Activated naive CD8-positive, alpha-beta T cell treated with anti-CD3 and anti-CD28 coated beads, Interleukin-2, amount 10 ng/mL, durations not matched to agents 7 days and 5 days (primary cell): ENCODE data around the gene DYSF. TPM values are rescaled to one million over a fixed set of nuclear protein-coding genes. Genes with fewer than 3 reads are reported as not detected.

ENCODE experiments used
- ATAC-seq: fragments of 150-1000 bp; cut with Tn5 transposase; one replicate; pipeline ENCODE4 v1.10.0; 2021; ENCODE audit warnings: low read depth, moderate library complexity
- POLR2A ChIA-PET: fragments of 350-600 bp; sonication (Branson Sonifier 250); formaldehyde crosslinking; loops from one replicate; lab custom pipeline; 2021; ENCODE audit warnings: antibody characterized with exemption; lab: Charles Lee
- DNase-seq: peaks from one replicate; pipeline ENCODE4 v3.0.0; 2021
- H3K27ac Mint-ChIP-seq: one replicate; pipeline ENCODE4 v1.8.0; 2022; ENCODE audit warnings: mild to moderate bottlenecking, mixed read lengths
- H3K27me3 Mint-ChIP-seq: one replicate; pipeline ENCODE4 v1.8.0; 2022; ENCODE audit warnings: mild to moderate bottlenecking, moderate library complexity, mixed read lengths
- H3K36me3 Mint-ChIP-seq: one replicate; pipeline ENCODE4 v1.8.0; 2021; ENCODE audit warnings: mild to moderate bottlenecking, mixed read lengths
- H3K4me1 Mint-ChIP-seq: one replicate; pipeline ENCODE4 v1.8.0; 2021; ENCODE audit warnings: mixed read lengths
- H3K4me3 Mint-ChIP-seq: one replicate; pipeline ENCODE4 v1.8.0; 2022; ENCODE audit warnings: mild to moderate bottlenecking, moderate library complexity, mixed read lengths
- H3K9me3 Mint-ChIP-seq: one replicate; pipeline ENCODE4 v1.8.0; 2021; ENCODE audit warnings: mixed read lengths
- total RNA-seq, 2 experiments: library from RNA; stranded (reverse); gene quantifications; one replicate each; pipeline ENCODE4 v1.2.3, GENCODE V29; 2021

The DYSF gene
- total RNA-seq, 2 experiments from 2014 or later: 6.3 to 6.7 TPM

DNA sequence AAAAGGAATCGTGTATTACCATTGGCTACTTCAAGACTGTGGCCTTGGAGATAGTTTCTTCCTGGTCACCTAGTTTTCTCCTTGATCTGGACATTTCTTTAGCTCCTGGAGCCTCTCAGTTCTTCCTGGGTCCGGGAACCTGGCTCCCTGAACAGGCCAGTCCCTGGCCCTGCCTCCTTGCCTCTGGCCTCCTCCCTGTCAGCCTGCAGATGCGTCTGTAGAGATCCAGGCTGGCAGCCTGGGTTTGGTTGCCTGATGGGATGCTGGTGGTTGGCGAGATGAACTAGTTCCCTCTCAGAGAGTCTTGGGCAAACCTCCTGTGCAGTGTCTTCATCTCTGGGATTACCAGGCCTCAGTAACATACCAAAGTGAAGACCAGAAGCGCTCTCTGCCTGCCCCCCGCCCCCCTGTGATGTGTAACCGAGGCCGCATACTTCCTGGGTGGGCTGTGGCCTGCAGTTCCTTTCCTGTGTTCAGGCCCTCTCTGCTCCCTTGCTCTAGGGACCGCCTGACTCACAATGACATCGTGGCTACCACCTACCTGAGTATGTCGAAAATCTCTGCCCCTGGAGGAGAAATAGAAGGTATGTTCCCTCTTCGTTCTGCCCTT, 85.4 kb downstream of the DYSF start:
- H3K27ac Mint-ChIP-seq: peak overlapping the region; percentile 81
- H3K36me3 Mint-ChIP-seq: no peaks in the 10 kb centered on the region
- peaks cover 3% of the 10 kb centered on the region for H3K4me1 Mint-ChIP-seq
- peak; percentile 41 for DNase-seq
- peak overlapping the region; percentile 68 for H3K4me3 Mint-ChIP-seq
- no peaks in the 10 kb centered on the region for H3K9me3 Mint-ChIP-seq
- peaks cover 4% of the 10 kb centered on the region for H3K27me3 Mint-ChIP-seq
- peak; percentile 91 for ATAC-seq
- POLR2A ChIA-PET: no interaction called here

DNA sequence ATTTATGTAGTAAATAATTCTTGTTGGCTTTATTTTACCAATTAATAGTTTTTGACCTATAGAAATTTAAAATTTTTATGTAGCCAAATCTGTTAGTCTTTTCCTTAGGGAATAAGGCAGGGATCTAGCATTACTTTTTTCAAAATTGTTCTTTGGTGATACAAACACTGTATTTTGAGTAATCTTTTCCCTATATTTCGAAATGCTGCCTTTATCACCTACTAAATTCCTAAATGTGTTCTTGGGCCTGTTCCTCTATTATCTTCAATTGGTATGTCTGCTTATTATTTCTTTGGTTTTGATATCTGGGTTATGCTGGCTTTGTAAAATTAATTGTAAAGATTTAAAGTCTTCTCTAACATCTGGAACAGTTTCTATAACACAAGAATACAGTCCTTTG, 87.5 kb downstream of the DYSF start:
- H3K27ac Mint-ChIP-seq: no peak overlapping the region

DNA sequence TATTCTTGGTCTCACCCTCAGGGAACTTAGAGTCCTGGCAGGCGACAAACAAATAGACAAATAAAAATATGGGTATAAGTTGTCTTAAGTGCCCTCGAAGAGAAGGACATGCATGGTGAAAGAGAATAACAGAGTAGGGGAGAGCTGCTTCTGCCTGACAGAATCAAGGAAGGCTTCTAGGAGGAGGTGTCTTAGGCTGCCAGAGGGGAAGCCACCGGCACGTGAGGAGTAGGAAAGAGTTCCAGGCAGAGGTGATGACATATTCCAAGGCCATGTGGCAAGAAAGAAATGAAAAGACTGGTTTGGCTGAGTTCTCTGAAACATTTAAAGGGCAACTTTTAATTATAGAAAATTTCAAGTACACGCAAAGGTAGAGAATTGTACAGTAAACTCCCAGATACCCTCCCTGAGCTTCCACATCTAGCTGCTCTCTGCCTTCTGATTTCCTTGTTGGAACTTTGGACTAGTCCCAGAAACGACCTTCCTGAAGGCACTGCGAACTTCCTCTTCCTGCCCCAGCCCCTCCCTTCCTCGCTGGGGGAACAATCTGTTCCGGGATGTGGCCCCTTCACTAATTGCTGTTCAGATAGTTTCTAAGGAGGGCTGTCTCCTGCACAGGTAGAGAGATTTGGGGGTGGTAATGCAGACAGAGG, 91.7 kb downstream of the DYSF start:
- no peaks in the 10 kb centered on the region for H3K36me3 Mint-ChIP-seq
- H3K9me3 Mint-ChIP-seq: no peaks in the 10 kb centered on the region
- POLR2A ChIA-PET: no interaction called here
- H3K27ac Mint-ChIP-seq: peak overlapping the region; percentile 46
- H3K4me3 Mint-ChIP-seq: peak overlapping the region; percentile 58
- H3K4me1 Mint-ChIP-seq: peaks cover 9% of the 10 kb centered on the region
- H3K27me3 Mint-ChIP-seq: peaks cover 7% of the 10 kb centered on the region
- DNase-seq (no peak), ATAC-seq (no peak)

More for the DNA sequence above, 87.5 kb downstream of the DYSF start:
- Mint-ChIP-seq H3K9me3 (no peaks in the 10 kb centered on the region), H3K27me3 (peaks cover 4% of the 10 kb centered on the region), H3K4me1 (peaks cover 12% of the 10 kb centered on the region), H3K4me3 (no peak overlapping the region), H3K36me3 (no peaks in the 10 kb centered on the region)
- DNase-seq: no peak
- no peak for ATAC-seq
- POLR2A ChIA-PET: no interaction called here

DNA sequence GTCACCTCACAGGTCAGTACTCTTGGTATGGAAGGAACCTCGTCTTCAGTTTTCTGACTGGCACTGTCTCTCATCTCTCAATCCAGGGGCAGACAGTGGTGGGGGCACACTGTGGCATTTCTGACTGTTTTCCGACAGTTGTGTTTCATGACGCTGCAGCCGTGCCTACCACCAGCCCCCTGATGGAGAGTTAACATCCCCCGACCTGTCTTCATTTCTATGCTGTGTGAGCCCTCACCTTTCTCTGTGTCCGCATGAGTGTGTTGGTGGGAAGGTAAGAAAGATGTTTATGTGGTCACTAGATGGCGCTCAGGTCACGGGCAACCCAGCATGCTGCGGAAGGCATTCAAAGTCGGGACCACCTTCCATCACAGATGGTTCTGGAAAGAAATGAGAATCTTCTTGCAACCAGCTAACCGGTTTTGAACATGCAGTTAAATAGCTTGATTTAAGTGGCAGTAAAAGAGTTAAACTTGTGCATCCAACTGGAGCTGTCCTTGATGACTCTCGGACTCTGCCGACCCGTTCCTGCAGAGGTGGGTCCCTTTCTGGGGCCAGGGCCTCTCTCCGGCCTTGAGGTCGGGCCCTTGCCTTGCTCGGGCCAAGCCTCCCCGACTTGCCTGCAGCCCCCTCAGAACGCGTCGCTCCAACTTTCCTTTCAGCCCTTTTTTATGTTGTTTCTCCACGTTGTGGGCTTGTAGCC, 92.4 kb downstream of the DYSF start:
- no peaks in the 10 kb centered on the region for H3K36me3 Mint-ChIP-seq
- peak; percentile 52 for DNase-seq
- H3K27me3 Mint-ChIP-seq: peaks cover 7% of the 10 kb centered on the region
- POLR2A ChIA-PET: no interaction called here
- H3K9me3 Mint-ChIP-seq: no peaks in the 10 kb centered on the region
- H3K4me3 Mint-ChIP-seq: peak overlapping the region; percentile 58
- H3K4me1 Mint-ChIP-seq: peaks cover 9% of the 10 kb centered on the region
- H3K27ac Mint-ChIP-seq: peak overlapping the region; percentile 46
- ATAC-seq: peak; percentile 76

DNA sequence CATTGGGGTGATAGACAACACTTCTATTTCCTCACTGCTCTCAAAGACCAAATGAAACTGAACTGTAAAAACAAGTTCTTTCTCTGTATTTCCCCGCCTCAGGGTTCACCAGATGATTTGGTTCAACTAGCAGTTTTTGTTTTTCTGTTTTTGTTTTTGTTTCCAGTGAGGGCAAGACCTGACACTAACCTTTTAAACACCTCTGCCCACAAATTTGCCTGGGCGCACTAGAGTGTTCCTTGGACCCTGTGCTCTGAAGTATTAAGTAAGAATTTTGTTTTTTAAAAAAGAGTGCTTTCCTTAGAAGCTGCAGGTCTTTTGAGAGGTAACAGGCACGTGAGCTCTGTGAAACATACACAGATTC, 92.9 kb downstream of the DYSF start:
- DNase-seq: no peak
- Mint-ChIP-seq H3K27ac (no peak overlapping the region), H3K27me3 (peaks cover 3% of the 10 kb centered on the region), H3K4me3 (no peak overlapping the region), H3K9me3 (no peaks in the 10 kb centered on the region), H3K36me3 (no peaks in the 10 kb centered on the region), H3K4me1 (peaks cover 9% of the 10 kb centered on the region)
- ATAC-seq: no peak
- POLR2A ChIA-PET: no interaction called here

DNA sequence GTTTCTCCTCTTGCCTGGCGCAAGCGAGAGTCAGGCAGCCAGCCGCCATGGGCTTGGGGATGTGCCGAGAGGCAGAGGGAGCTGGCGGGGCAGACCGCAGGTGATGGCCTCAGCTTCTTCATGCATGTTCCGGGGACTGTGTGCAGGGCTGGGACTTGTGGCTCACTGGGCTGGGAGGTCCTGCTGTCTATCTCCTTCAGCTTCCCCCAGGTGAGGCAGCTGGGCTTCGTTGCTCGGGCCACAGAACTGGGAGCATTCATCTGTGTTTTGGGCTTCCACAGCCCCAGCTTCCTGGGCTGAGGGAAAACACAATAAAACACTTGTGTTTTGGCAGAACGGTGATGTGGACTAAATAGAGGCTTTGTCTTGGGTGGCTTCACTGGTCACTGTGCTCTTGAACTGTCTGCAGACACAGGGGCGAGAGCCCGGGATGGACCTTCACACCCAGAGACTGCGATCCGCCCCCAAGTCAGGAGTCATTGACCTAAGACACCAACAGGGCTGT, 93.5 kb downstream of the DYSF start:
- POLR2A ChIA-PET: no interaction called here
- Mint-ChIP-seq H3K9me3 (no peaks in the 10 kb centered on the region), H3K27me3 (peaks cover 3% of the 10 kb centered on the region), H3K4me3 (no peak overlapping the region), H3K27ac (no peak overlapping the region), H3K4me1 (peaks cover 9% of the 10 kb centered on the region), H3K36me3 (no peaks in the 10 kb centered on the region)
- no peak for ATAC-seq
- DNase-seq: peak; percentile 9

DNA sequence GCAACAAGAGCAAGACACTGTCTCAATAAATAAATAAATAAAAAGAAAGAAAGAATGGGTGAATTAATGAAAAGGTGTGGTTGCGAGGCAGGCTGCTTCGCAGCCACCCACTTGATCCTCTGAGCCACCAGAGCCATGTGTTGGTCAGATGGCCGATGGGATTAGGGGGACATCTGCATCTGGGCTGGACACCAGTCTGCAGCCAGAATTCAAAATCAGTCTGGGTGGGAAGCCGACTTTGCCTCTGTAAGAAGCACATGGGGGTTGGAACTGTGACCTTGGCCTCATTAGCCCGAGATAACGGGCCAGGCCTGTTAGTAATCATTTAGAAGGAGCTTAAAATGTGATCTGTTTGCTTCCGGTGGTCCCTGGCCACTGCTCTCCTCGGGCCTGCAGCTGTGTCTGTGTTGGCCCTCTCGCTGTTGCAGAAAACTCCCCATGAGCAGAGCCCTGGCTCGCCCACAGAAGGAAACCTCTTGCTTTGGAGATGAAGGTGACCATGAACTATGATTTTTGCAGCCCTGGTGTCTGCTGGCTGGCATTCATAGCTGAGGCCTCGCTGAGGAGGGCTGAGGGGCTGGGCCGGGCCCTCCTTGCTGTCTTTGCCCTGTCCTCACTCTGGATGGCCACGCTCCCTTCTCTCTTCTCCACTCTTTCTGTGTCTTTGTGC, 94.4 kb downstream of the DYSF start:
- Mint-ChIP-seq H3K4me1 (peaks cover 9% of the 10 kb centered on the region), H3K36me3 (no peaks in the 10 kb centered on the region), H3K4me3 (no peak overlapping the region), H3K9me3 (no peaks in the 10 kb centered on the region), H3K27me3 (peaks cover 3% of the 10 kb centered on the region), H3K27ac (no peak overlapping the region)
- DNase-seq: peak; percentile 14
- no peak for ATAC-seq
- POLR2A ChIA-PET: no interaction called here

DNA sequence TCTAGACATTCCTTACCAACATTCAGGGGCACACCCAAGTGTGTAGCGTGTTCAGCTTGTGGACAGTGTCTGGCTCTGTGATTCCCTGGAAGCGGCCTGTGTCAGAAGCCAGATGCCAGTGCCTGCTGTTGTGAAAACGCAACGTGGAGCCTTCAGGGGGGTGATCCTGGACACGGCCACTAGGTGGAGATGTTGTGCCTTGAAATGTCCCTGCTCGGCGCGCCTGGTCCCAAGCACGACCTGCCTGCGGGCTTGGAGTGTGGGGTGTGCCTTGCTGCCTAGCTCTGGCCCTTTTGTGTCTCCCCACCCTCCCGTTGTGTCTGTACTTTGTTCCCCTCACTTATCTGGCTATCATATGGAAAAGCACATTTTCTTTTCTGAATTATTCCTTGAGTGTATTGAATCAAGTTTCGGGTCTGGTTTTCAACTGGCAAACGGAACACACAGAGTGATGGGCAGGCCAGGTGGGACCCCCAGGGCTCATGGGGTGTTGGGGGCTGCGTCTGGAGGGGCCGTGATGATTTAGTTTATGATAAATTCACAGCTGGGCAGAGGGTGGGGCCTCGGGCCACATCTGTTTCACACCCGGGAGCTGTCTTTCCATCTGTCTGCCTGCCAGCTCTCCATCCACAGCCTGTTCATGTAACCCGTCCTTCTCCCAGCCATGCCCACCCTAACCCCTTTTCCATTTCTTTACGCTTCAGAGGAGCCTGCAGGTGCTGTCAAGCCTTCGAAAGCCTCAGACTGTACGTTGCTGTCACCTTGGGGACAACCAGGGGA, 95.5 kb downstream of the DYSF start:
- peak; percentile 54 for ATAC-seq
- no peak overlapping the region for H3K4me3 Mint-ChIP-seq

DNA sequence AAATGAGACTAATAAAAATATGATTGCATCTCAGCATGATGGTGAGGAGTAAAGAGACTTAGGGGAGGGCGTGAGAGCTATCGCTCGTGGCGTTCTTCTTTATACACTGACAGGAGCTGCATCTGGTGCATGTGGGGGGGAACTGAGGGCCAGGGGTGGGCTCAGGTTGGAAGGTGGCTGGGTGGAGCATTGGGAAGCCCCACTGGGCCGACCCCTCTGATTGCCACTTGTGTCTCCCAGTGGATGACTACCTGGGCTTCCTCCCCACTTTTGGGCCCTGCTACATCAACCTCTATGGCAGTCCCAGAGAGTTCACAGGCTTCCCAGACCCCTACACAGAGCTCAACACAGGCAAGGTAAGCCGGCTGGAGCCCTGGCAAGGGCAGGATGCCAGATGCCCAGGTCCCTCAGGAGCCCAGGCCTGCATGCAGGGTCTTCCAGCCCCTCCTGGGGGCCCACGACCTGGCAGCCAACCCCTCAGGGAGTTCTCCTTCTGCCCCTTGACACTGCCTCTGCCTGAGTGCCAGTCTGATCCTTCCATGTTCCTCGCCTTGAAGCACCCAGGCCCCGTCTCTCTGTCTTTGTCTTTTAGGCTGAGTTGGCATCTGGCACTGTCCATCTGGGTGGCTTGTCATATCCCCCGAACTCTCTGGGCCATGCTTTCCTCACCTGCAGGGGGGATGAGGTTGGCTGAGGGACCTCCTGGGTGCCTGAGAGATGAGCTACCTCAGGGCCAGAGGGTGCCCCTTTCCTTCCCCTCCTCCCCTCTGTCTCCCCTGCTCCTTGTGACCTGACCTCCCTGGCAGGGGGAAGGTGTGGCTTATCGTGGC, 97.7 kb downstream of the DYSF start:
- H3K36me3 Mint-ChIP-seq: no peaks in the 10 kb centered on the region
- ATAC-seq: no peak
- H3K9me3 Mint-ChIP-seq: no peaks in the 10 kb centered on the region
- POLR2A ChIA-PET: no interaction called here
- no peak for DNase-seq
- H3K4me3 Mint-ChIP-seq: no peak overlapping the region
- peaks cover 3% of the 10 kb centered on the region for H3K27me3 Mint-ChIP-seq
- no peaks in the 10 kb centered on the region for H3K4me1 Mint-ChIP-seq
- no peak overlapping the region for H3K27ac Mint-ChIP-seq

More for the DNA sequence above, 95.5 kb downstream of the DYSF start:
- POLR2A ChIA-PET: no interaction called here
- H3K27me3 Mint-ChIP-seq: peaks cover 3% of the 10 kb centered on the region
- H3K9me3 Mint-ChIP-seq: no peaks in the 10 kb centered on the region
- DNase-seq: peak; percentile 66
- H3K4me1 Mint-ChIP-seq: peaks cover 9% of the 10 kb centered on the region
- no peak overlapping the region for H3K27ac Mint-ChIP-seq
- H3K36me3 Mint-ChIP-seq: no peaks in the 10 kb centered on the region

DNA sequence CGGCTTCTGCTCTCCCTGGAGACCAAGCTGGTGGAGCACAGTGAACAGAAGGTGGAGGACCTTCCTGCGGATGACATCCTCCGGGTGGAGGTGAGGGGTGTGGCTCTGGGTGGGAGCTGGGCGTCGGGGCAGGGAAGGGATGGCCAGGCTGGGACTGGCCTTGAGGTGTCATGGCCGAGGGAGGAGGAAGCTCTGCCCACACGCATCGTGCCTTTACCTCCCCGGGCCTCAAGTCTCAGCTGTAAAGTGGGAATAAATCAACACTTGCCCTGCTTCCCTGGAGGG, 98.2 kb downstream of the DYSF start:
- no peaks in the 10 kb centered on the region for H3K36me3 Mint-ChIP-seq
- DNase-seq: no peak
- H3K27ac Mint-ChIP-seq: no peak overlapping the region
- no peak for ATAC-seq
- no peaks in the 10 kb centered on the region for H3K9me3 Mint-ChIP-seq
- peaks cover 3% of the 10 kb centered on the region for H3K27me3 Mint-ChIP-seq
- no peak overlapping the region for H3K4me3 Mint-ChIP-seq
- POLR2A ChIA-PET: no interaction called here
- no peaks in the 10 kb centered on the region for H3K4me1 Mint-ChIP-seq

DNA sequence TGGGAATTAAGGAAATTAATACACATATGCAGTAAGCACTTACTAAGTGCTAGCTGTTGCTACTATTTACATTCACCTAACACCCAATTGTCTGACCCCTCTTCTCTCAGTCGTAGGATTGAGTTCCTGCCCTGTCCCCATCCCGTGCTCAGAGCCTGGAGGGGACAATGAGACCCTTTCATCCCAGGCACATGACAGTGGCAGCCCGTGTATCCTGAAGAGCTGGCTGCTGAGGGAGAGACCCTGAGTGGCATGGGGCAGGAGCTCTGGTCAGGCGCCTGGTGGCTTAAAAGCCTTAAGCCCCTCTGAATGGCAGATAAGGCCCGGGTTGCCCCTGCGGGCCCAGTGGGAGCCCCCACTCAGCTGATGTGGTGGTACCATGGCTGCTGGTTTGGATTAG, 99.0 kb downstream of the DYSF start:
- Mint-ChIP-seq H3K27ac (no peak overlapping the region), H3K9me3 (no peaks in the 10 kb centered on the region), H3K36me3 (no peaks in the 10 kb centered on the region), H3K4me3 (no peak overlapping the region), H3K27me3 (peaks cover 4% of the 10 kb centered on the region), H3K4me1 (no peaks in the 10 kb centered on the region)
- no peak for ATAC-seq
- POLR2A ChIA-PET: no interaction called here
- DNase-seq: no peak

DNA sequence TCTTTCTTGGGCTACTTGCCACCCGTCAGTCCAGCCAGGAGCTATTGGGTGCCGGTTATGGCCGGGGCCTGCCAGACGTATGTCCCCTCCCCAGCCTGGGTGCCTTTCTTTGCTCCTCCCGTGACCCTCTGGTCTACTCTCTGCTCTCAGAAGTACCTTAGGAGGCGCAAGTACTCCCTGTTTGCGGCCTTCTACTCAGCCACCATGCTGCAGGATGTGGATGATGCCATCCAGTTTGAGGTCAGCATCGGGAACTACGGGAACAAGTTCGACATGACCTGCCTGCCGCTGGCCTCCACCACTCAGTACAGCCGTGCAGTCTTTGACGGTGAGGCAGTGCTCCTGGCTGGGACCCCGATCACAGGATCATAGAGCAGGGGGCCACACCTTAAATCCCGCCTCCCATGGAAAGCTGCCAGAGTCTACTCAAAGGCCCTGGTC, 99.5 kb downstream of the DYSF start:
- H3K27ac Mint-ChIP-seq: no peak overlapping the region
- H3K27me3 Mint-ChIP-seq: peaks cover 7% of the 10 kb centered on the region
- H3K36me3 Mint-ChIP-seq: no peaks in the 10 kb centered on the region
- POLR2A ChIA-PET: no interaction called here
- ATAC-seq: no peak
- no peaks in the 10 kb centered on the region for H3K4me1 Mint-ChIP-seq
- H3K4me3 Mint-ChIP-seq: no peak overlapping the region
- H3K9me3 Mint-ChIP-seq: no peaks in the 10 kb centered on the region
- DNase-seq: no peak
